ENCODE results near the gene ARPC5.

ARPC5 gene

DNA sequence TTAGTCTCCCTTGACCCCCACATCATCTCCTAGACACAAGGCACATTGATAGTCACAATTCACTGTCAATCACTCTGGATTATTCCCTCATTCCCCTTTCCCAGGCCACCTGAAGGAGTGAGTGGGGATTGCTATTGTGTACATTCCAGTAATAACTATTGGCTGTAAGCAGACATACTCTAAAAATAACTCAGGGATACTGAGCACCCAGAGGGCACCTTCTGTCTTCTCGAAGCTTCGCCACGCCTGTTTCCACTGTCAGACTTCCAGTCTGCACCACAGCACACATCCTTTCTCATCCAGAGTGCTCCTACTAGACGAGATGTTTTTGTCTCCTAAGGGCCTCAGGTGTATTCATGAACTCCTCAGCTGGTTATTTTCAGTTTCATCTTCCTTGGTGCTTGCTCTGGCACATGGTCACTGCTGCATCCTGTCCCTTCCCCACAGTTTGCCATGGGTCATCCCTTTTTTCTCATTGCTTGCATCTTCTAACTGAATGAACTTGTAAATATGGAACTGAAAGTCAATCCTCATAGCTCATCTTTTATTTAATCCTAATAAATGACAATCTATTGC is 18.4 kb upstream of the ARPC5 start:
- Histone ChIP-seq H3K27me3 (ENCODE audit: control insufficient read depth, insufficient read depth, low read length) (no peaks in the 10 kb centered on the region), H3K4me1 (no peaks in the 10 kb centered on the region), H3K4me2 (ENCODE audit: low read length) (no peak overlapping the region), H3K9ac (no peak overlapping the region), H3K4me3 (ENCODE audit: low read depth, low read length) (no peak overlapping the region), H2AFZ (no peak overlapping the region), H3K9me3 (ENCODE audit: control insufficient read depth, low read length) (no peaks in the 10 kb centered on the region), H3K79me2 (no peaks in the 10 kb centered on the region), H3K36me3 (ENCODE audit: control insufficient read depth, insufficient read depth, low read length) (no peaks in the 10 kb centered on the region), H3K27ac (no peak overlapping the region)
- TF ChIP-seq, protein P1, sequence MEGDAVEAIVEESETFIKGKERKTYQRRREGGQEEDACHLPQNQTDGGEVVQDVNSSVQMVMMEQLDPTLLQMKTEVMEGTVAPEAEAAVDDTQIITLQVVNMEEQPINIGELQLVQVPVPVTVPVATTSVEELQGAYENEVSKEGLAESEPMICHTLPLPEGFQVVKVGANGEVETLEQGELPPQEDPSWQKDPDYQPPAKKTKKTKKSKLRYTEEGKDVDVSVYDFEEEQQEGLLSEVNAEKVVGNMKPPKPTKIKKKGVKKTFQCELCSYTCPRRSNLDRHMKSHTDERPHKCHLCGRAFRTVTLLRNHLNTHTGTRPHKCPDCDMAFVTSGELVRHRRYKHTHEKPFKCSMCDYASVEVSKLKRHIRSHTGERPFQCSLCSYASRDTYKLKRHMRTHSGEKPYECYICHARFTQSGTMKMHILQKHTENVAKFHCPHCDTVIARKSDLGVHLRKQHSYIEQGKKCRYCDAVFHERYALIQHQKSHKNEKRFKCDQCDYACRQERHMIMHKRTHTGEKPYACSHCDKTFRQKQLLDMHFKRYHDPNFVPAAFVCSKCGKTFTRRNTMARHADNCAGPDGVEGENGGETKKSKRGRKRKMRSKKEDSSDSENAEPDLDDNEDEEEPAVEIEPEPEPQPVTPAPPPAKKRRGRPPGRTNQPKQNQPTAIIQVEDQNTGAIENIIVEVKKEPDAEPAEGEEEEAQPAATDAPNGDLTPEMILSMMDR (IDR thresholded peaks at IDR 0.05), result no peak

DNA sequence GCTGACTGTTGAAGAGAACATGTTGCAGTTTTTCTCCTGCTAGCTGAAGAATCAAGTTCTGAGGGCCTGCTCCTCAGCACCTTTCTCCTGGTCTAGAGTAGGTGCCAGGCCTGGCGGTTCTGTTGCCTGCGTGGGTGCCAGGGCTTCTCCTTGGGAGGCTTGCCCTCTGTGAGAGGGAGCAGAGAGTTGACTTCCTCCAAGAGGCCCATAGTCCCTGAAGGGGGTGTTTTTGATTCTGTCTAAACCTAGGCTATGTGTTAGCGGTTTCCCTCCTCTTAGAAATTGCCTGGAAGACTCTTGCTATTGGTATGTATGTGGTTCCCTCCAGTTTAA is 17.8 kb upstream of the ARPC5 start:
- H3K4me1 ChIP-seq, result no peaks in the 10 kb centered on the region
- TF ChIP-seq, protein P1 (IDR thresholded peaks at IDR 0.05), result no peak
- no peaks in the 10 kb centered on the region for H3K9me3 ChIP-seq (ENCODE audit: control insufficient read depth, low read length)
- H3K4me3 ChIP-seq (ENCODE audit: low read depth, low read length), result no peak overlapping the region
- H3K36me3 ChIP-seq (ENCODE audit: control insufficient read depth, insufficient read depth, low read length), result no peaks in the 10 kb centered on the region
- no peak overlapping the region for H3K9ac ChIP-seq
- no peak overlapping the region for H2AFZ ChIP-seq
- no peak overlapping the region for H3K27ac ChIP-seq
- no peak overlapping the region for H3K4me2 ChIP-seq (ENCODE audit: low read length)
- H3K27me3 ChIP-seq (ENCODE audit: control insufficient read depth, insufficient read depth, low read length), result no peaks in the 10 kb centered on the region
- no peaks in the 10 kb centered on the region for H3K79me2 ChIP-seq

DNA sequence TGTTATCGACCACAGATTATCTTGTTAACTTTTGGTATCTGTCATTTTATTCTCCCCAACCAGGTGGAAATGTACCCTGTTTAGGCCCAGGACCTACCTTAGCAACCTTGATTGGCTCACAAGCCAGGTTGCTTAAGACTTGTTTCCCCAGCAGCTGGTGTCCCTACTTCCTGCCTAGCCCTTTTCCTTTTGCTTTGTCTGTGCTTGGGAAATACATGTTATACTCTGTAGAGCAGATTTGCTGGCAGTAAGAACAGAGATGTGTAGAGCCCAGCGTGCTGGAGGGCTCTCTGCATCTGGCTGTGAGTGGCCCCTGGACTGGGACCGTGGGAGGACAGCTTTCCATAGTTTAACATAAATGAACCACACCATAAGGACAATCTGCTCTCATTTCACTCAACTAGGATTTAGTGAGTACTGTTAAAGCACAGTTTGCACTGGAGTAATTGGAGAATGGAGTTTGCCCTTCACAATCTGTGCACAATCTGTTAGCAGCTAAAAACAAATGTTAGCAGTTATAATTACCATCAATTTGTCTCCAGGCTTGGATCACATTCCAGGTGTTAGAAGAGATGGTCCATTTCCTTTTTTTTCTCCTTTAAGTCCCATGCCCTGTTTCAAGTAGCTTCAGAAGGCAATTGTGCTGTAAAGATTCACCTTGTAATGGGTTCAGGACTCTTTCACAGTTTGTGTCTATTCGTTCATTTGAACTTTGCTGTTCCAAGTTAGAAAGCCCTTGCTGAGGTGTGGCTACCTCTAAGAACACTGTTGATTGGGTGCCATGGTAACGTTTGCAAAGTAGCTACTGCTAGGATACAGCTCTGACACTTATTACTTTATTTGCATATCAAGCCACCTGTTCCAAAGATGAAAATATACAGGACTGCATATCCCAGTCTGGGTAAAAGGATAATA is 17.2 kb upstream of the ARPC5 start, which contains the start of gene APOBEC4:
TSS of gene APOBEC4 (minus strand) at position 770 of the 915 bp plus-strand sequence. CDS start 4,535 bp downstream, outside the sequence.
- H3K9ac ChIP-seq, result no peak within 1 kb of the TSS
- no peaks in the 10 kb centered on the region for H3K79me2 ChIP-seq
- no peak within 1 kb of the TSS for H3K4me2 ChIP-seq (ENCODE audit: low read length)
- no peaks in the 10 kb centered on the region for H3K4me1 ChIP-seq
- TF ChIP-seq, protein P1 (IDR thresholded peaks at IDR 0.05), result no peak
- no peaks in the 10 kb centered on the region for H3K27me3 ChIP-seq (ENCODE audit: control insufficient read depth, insufficient read depth, low read length)
- H3K36me3 ChIP-seq (ENCODE audit: control insufficient read depth, insufficient read depth, low read length), result no peaks in the 10 kb centered on the region
- no peak within 1 kb of the TSS for H3K27ac ChIP-seq
- no peaks in the 10 kb centered on the region for H3K9me3 ChIP-seq (ENCODE audit: control insufficient read depth, low read length)
- no peak within 1 kb of the TSS for H2AFZ ChIP-seq
- H3K4me3 ChIP-seq (ENCODE audit: low read depth, low read length), result no peak within 1 kb of the TSS

DNA sequence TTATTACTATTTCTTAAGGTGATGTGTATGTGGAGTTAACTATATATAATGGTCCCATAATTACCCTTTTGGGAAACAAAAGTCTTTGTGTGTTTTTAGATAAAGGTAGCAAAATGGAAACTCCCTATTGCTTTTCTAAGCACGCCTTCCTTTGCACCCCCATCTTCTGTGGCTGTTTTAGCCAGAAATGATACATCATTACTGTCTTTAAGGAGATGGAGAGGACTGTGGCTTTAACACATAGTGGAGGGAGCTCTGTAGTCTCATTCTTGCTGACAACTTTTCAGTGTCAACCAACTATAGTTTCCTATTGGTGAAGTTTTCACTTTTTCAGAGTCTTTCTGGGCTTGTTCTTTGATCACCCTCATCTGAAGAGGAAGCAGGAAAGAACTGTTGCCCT is 16.5 kb upstream of the ARPC5 start:
- Histone ChIP-seq H3K9ac (no peak overlapping the region), H3K4me2 (ENCODE audit: low read length) (no peak overlapping the region), H3K4me1 (no peaks in the 10 kb centered on the region), H3K79me2 (no peaks in the 10 kb centered on the region), H2AFZ (no peak overlapping the region), H3K27me3 (ENCODE audit: control insufficient read depth, insufficient read depth, low read length) (no peaks in the 10 kb centered on the region), H3K36me3 (ENCODE audit: control insufficient read depth, insufficient read depth, low read length) (no peaks in the 10 kb centered on the region), H3K9me3 (ENCODE audit: control insufficient read depth, low read length) (no peaks in the 10 kb centered on the region), H3K27ac (no peak overlapping the region), H3K4me3 (ENCODE audit: low read depth, low read length) (no peak overlapping the region)
- TF ChIP-seq, protein P1 (IDR thresholded peaks at IDR 0.05), result no peak

Measured in parathyroid adenoma (tissue), 2 donors.